Right lobe of liver (tissue), 6 donors: ENCODE results near the gene PSD. TPM values are rescaled to one million over a fixed set of nuclear protein-coding genes. Genes with fewer than 3 reads are reported as not detected.

Experiments
- ATAC-seq, 4 donors: fragments of 200-7000 bp; cut with Tn5 transposase; one replicate each; pipeline ENCODE4 v1.9.1; 2020; ENCODE audit warnings: mild to moderate bottlenecking in 4 of 4, moderate library complexity in 4 of 4
- DNase-seq, 3 donors: peaks; one replicate each; pipeline ENCODE4 v3.0.0-alpha.2; 2020
- H3K27ac ChIP-seq, 3 donors: fragments of 200-600 bp; one replicate each; pipeline ENCODE4 v1.8.0; 2022
- H3K27me3 ChIP-seq, 2 donors: fragments of 200-600 bp; one replicate each; pipeline ENCODE4 v1.8.0; 2022
- H3K36me3 ChIP-seq, 4 donors: fragments of 200-600 bp; sonication (generic) in 1 of 4; one replicate each; pipeline versions ENCODE4 v1.5.1 to v1.8.0; 2017 to 2022; ENCODE audit warnings: control low read depth in 1 of 4
- H3K4me1 ChIP-seq, 4 donors: fragments of 200-600 bp; sonication (generic) in 1 of 4; one replicate each; pipeline versions ENCODE4 v1.5.1 to v1.8.0; 2017 to 2022; ENCODE audit warnings: control low read depth in 1 of 4
- H3K4me3 ChIP-seq, 3 donors: fragments of 200-600 bp; one replicate each; pipeline ENCODE4 v1.8.0; 2022
- H3K9me3 ChIP-seq, 4 donors: fragments of 200-600 bp; sonication (generic) in 1 of 4; one replicate each; pipeline versions ENCODE4 v1.5.1 to v1.8.0; 2017 to 2022; ENCODE audit warnings: control low read depth in 1 of 4
- POLR2A ChIP-seq: fragments of 450-650 bp; IDR thresholded peaks from one replicate; pipeline ENCODE4 v1.6.1; 2017; ENCODE audit warnings: antibody characterized with exemption, mild to moderate bottlenecking
- WGBS: methylation state at CpG from one replicate; pipeline ENCODE4 v1.1.6; 2018; ENCODE audit warnings: low coverage, low lambda C conversion rate; ENCODE audit not compliant: insufficient coverage; ENCODE audit errors: missing lambda C conversion rate; 5-methylcytosine and 5-hydroxymethylcytosine counted together
- intact Hi-C, 2 donors: fragments of 100-400 bp; cut with DNase I; formaldehyde crosslinking; loops; one replicate each; pipeline versions ENCODE4 v1.11.2 to v1.14.1; 2022
- total RNA-seq, 6 experiments: library from RNA; depleted of rRNA in 2 of 6; stranded (reverse); fragments of >200 nt in 2 of 6; fragmentation: NEBNext Ultra II Directional in 3 of 6; extraction: Animal tissue kit (Norgen Biotek cat#: 25700) in 3 of 6; gene quantifications; one replicate each; pipeline versions ENCODE4 v1.1.0 to v1.2.4, GENCODE V29; 2016 to 2023
- TF ChIP-seq, protein P1 (sequence below), 4 donors: fragments of 200-600 bp in 3 of 4; fragments of 450-650 bp in 1 of 4; IDR thresholded peaks; one replicate each; pipeline versions ENCODE4 v1.5.1 to v1.8.0; 2016 to 2022; ENCODE audit warnings: antibody characterized with exemption in 4 of 4, mild to moderate bottlenecking in 2 of 4
- donor health status: DM: no; HTN: yes; CAD: no.
- donor health status: DM: no; HTN: no; CAD: no.
- donor health status: DM: no; HTN: no; CAD: no.
- donor health status: DM: no; HTN: yes; CAD: no.
- donor health status: DM: no; HTN: yes; CAD: no.

The PSD gene
- total RNA-seq, 6 experiments from 2014 or later = 0.12 to 4.6 (median 1.3) TPM

GRCh38 chr10:102401735-102402511 lies 16.7 kb downstream of the PSD start:
- intact Hi-C loops = loop anchor here in 1 of 2 donors (5.0 kb wide), 1 partner anchor 175 kb away; the partner anchor contains the start of gene ELOVL3

DNA sequence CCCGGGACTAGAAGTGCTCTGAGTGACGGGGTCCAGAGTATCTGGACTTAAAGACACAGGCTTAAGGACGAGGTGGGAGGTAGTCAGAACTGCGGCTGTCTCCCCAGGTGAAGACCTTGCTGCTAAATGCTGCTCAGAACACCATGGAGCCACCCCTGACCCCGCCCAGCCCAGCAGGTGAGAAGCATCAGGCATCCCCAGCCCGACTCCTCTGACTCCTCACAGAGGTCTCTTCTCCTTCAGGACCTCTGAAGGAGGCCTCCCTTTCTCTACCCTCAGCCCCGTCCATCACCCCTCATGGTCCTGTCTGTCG lies 17.3 kb downstream of the PSD start:
- intact Hi-C loops = loop anchor here in 1 of 2 donors (5.0 kb wide), 1 partner anchor 174 kb away; the partner anchor contains the start of gene ELOVL3
- no peaks in the 10 kb centered on the region for H3K27me3 ChIP-seq
- H3K4me1 ChIP-seq = peaks cover 0 to 6% (median 0%) of the 10 kb centered on the region in 4 donors
- DNase-seq (no peak), ATAC-seq (no peak)
- no peak overlapping the region for H3K4me3 ChIP-seq
- peaks cover 0 to 32% (median under 1%) of the 10 kb centered on the region in 4 donors for H3K36me3 ChIP-seq
- WGBS = 100% methylated on average over 4 of the region's 8 CpGs
- H3K9me3 ChIP-seq = no peaks in the 10 kb centered on the region
- no peak for TF ChIP-seq POLR2A
- TF ChIP-seq, protein P1, sequence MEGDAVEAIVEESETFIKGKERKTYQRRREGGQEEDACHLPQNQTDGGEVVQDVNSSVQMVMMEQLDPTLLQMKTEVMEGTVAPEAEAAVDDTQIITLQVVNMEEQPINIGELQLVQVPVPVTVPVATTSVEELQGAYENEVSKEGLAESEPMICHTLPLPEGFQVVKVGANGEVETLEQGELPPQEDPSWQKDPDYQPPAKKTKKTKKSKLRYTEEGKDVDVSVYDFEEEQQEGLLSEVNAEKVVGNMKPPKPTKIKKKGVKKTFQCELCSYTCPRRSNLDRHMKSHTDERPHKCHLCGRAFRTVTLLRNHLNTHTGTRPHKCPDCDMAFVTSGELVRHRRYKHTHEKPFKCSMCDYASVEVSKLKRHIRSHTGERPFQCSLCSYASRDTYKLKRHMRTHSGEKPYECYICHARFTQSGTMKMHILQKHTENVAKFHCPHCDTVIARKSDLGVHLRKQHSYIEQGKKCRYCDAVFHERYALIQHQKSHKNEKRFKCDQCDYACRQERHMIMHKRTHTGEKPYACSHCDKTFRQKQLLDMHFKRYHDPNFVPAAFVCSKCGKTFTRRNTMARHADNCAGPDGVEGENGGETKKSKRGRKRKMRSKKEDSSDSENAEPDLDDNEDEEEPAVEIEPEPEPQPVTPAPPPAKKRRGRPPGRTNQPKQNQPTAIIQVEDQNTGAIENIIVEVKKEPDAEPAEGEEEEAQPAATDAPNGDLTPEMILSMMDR (IDR thresholded peaks at IDR 0.05) = no peak
- H3K27ac ChIP-seq = no peak overlapping the region

More at GRCh38 chr10:102401735-102402511, 16.7 kb downstream of the PSD start:
- Histone ChIP-seq H3K36me3 (peaks cover 0 to 32% (median under 1%) of the 10 kb centered on the region in 4 donors), H3K9me3 (no peaks in the 10 kb centered on the region), H3K27ac (no peak overlapping the region), H3K4me1 (peaks cover 0 to 4% (median 0%) of the 10 kb centered on the region in 4 donors), H3K27me3 (no peaks in the 10 kb centered on the region), H3K4me3 (no peak overlapping the region)
- TF ChIP-seq, protein P1 (IDR thresholded peaks at IDR 0.05) = no peak
- TF ChIP-seq POLR2A = no peak
- WGBS = 83% methylated on average over 7 of the region's 18 CpGs
- no peak for ATAC-seq
- no peak for DNase-seq

DNA sequence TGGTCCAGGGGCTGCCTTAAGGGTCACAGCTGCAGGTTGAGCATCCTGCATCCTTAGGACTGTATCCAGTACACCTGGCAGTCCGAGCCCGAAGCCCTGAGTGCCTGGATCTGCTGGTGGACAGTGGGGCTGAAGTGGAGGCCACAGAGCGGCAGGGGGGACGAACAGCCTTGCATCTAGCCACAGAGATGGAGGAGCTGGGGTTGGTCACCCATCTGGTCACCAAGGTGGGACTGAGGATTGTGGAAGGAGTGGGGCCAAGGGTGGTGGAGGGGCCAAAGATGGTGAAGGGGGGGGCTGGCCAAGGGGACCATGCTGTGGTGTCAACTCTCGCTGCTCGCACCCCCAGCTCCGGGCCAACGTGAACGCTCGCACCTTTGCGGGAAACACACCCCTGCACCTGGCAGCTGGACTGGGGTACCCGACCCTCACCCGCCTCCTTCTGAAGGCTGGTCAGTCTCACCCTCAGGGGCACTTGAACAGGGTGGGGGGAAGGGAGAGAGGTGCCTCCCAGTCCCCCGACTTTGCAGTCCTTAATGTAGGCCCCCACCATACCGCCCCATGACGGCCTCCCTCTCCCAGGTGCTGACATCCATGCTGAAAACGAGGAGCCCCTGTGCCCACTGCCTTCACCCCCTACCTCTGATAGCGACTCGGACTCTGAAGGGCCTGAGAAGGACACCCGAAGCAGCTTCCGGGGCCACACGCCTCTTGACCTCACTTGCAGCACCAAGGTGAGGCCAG lies 17.8 kb downstream of the PSD start:
- TF ChIP-seq, protein P1 (IDR thresholded peaks at IDR 0.05) = no peak
- TF ChIP-seq POLR2A = no peak
- peaks cover 0 to 32% (median under 1%) of the 10 kb centered on the region in 4 donors for H3K36me3 ChIP-seq
- 100% methylated on average over 1 of the region's 22 CpGs for WGBS
- H3K9me3 ChIP-seq = no peaks in the 10 kb centered on the region
- H3K4me3 ChIP-seq = no peak overlapping the region
- intact Hi-C loops = loop anchor here in 1 of 2 donors (5.0 kb wide), 1 partner anchor 173 kb away; the partner anchor contains the start of gene ELOVL3
- ATAC-seq (no peak), DNase-seq (no peak)
- peaks cover 0 to 10% (median 0%) of the 10 kb centered on the region in 4 donors for H3K4me1 ChIP-seq
- no peaks in the 10 kb centered on the region for H3K27me3 ChIP-seq
- no peak overlapping the region for H3K27ac ChIP-seq

DNA sequence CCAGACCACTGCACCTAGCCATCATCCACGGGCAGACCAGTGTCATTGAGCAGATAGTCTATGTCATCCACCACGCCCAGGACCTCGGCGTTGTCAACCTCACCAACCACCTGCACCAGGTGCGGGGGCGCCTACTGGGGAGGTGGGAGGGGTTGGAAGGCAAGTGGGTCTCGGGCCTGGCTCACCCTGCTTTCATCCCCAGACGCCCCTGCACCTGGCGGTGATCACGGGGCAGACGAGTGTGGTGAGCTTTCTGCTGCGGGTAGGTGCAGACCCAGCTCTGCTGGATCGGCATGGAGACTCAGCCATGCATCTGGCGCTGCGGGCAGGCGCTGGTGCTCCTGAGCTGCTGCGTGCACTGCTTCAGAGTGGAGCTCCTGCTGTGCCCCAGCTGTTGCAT lies 18.5 kb downstream of the PSD start:
- peaks cover 0 to 10% (median 0%) of the 10 kb centered on the region in 4 donors for H3K4me1 ChIP-seq
- TF ChIP-seq, protein P1 (IDR thresholded peaks at IDR 0.05) = no peak
- TF ChIP-seq POLR2A = no peak

More for the DNA sequence above, 18.5 kb downstream of the PSD start:
- H3K27ac ChIP-seq = no peak overlapping the region
- ATAC-seq (no peak), DNase-seq (no peak)
- peaks cover 0 to 32% (median under 1%) of the 10 kb centered on the region in 4 donors for H3K36me3 ChIP-seq
- no CpG with 5 or more reads among the region's 17 CpGs for WGBS
- intact Hi-C loops = loop anchor here in 1 of 2 donors (5.0 kb wide), 1 partner anchor 173 kb away; the partner anchor contains the start of gene ELOVL3
- H3K4me3 ChIP-seq = no peak overlapping the region
- no peaks in the 10 kb centered on the region for H3K9me3 ChIP-seq
- no peaks in the 10 kb centered on the region for H3K27me3 ChIP-seq
